Nephron progenitor cell (in vitro differentiated cells): ENCODE data around the gene CPEB4.

Experiments
- DNase-seq: peaks from one replicate; pipeline ENCODE4 v3.0.0; 2021
- H3K27ac Mint-ChIP-seq: 2 replicates; pipeline ENCODE4 v1.8.0; 2021; ENCODE audit warnings: mild to moderate bottlenecking, moderate library complexity, mixed read lengths
- H3K27me3 Mint-ChIP-seq: 2 replicates; pipeline ENCODE4 v1.8.0; 2021; ENCODE audit warnings: mild to moderate bottlenecking, low read depth, mixed read lengths; ENCODE audit not compliant: poor library complexity
- H3K36me3 Mint-ChIP-seq: 2 replicates; pipeline ENCODE4 v1.8.0; 2021; ENCODE audit warnings: low read depth, mixed read lengths
- H3K4me1 Mint-ChIP-seq: 2 replicates; pipeline ENCODE4 v1.8.0; 2021; ENCODE audit warnings: mixed read lengths
- H3K4me3 Mint-ChIP-seq: 2 replicates; pipeline ENCODE4 v1.8.0; 2021; ENCODE audit warnings: mild to moderate bottlenecking, moderate library complexity, mixed read lengths
- H3K9me3 Mint-ChIP-seq: 2 replicates; pipeline ENCODE4 v1.8.0; 2021; ENCODE audit warnings: mild to moderate bottlenecking, moderate library complexity, mixed read lengths
- TF ChIP-seq, protein P1 (sequence below): fragments of 200-600 bp; sonication (generic); IDR thresholded peaks from 2 replicates; pipeline ENCODE4 v1.5.0; 2021; ENCODE audit warnings: antibody characterized with exemption

Gene CPEB4

DNA sequence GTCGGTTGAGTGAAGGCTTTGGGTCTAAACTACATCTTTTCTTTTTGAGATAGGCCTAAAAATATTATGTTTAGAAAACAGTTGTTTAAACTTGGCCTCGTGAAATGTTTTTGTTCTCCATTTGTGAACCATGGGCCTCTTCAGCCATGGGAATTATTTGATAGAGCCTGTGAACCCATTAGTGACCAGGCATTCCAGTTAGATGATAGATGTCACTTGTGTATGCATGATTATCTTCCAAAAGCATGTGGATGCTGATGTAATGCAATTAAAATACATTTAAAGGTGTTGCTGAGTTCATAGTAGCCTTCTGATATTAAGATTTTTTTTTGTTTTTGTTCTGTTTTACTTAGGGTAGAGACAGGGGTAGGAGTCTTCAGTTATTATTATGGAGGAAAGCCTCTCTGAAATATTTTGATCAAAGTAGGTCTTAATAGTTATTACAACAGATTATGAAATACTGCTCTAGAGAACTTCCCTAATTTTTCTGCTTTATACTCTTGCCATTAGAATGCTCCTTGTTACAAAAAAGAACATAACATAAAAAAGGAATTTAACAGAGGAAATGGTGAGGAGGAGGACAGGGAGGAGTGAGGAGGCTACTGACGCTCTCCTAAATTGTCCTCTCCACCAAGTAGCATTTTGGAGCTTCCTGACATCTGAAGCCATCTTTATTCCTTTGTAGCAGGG is 32.9 kb downstream of the CPEB4 start:
- H3K27ac Mint-ChIP-seq = no peak overlapping the region
- H3K27me3 Mint-ChIP-seq = no peaks in the 10 kb centered on the region
- TF ChIP-seq, protein P1, sequence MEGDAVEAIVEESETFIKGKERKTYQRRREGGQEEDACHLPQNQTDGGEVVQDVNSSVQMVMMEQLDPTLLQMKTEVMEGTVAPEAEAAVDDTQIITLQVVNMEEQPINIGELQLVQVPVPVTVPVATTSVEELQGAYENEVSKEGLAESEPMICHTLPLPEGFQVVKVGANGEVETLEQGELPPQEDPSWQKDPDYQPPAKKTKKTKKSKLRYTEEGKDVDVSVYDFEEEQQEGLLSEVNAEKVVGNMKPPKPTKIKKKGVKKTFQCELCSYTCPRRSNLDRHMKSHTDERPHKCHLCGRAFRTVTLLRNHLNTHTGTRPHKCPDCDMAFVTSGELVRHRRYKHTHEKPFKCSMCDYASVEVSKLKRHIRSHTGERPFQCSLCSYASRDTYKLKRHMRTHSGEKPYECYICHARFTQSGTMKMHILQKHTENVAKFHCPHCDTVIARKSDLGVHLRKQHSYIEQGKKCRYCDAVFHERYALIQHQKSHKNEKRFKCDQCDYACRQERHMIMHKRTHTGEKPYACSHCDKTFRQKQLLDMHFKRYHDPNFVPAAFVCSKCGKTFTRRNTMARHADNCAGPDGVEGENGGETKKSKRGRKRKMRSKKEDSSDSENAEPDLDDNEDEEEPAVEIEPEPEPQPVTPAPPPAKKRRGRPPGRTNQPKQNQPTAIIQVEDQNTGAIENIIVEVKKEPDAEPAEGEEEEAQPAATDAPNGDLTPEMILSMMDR = no peak
- H3K4me1 Mint-ChIP-seq = peaks cover 27% of the 10 kb centered on the region
- DNase-seq = no peak
- H3K9me3 Mint-ChIP-seq = no peaks in the 10 kb centered on the region
- H3K36me3 Mint-ChIP-seq = no peaks in the 10 kb centered on the region
- no peak overlapping the region for H3K4me3 Mint-ChIP-seq

DNA sequence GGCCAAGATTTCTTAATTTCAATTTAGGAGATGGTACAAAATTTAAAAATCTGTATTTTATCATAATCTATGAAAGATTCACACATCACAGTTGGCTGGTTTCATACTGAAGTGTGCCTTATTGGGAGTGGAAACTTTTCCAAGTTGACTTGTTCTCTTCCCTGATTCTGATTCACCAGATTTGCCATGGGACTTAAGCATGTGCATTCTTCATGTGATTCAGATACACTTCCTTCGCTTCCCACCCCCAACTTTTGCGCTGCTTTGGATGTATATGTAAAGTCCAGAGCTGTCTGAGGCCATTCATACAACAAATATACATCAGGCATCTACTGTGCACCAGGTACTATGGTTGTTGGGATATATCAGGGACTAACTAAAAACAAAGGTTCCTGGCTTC is 34.4 kb downstream of the CPEB4 start:
- Mint-ChIP-seq H3K36me3 (no peaks in the 10 kb centered on the region), H3K27ac (no peak overlapping the region), H3K27me3 (no peaks in the 10 kb centered on the region), H3K4me1 (peaks cover 27% of the 10 kb centered on the region), H3K4me3 (no peak overlapping the region), H3K9me3 (no peaks in the 10 kb centered on the region)
- TF ChIP-seq, protein P1 = no peak
- no peak for DNase-seq

DNA sequence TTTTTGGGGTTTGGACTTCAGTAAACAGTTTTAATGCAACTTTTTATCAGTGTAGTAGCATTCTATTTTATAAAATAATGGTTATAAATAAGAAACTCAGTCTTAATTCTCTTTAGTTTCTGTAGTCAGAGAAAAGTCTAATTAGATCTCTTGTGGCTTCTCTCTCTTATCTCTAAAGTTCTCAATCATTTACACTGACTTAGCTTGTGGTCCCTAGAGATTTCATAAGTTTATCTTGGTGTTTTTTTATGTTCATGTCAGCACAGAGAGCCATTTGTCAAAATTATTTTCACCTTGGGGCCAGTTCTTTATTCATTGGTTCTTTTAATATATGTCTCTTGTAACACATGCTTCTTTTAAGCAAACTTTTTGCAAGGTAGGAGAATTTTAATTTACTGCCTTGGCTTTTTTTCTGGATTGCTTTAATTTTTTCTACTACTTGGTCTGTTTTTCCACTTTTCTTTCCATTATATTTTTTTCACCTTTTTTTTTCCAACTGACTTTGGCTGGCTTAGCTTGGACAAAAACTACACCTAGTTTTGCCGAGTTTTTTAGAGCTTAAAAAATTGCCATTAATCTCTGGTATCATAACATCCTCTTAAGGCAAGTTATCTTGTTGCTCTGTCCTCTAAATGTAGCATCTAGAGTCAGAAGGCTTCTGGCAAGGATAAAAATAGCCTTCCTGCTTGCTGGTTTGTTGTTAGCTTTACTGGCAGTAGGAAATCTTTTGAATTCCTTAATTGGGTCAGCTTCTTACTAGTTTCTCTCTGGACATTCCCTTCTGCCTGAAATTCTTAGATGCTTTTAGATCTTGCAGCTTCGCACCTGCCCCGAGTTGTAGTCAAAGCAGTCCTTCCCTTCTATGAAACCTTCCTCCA is 35.3 kb downstream of the CPEB4 start:
- no peak for DNase-seq
- peak overlapping the region; percentile 1 for H3K4me3 Mint-ChIP-seq
- peaks cover 28% of the 10 kb centered on the region for H3K4me1 Mint-ChIP-seq
- no peaks in the 10 kb centered on the region for H3K27me3 Mint-ChIP-seq
- peak overlapping the region; percentile 62 for H3K27ac Mint-ChIP-seq
- TF ChIP-seq, protein P1 = no peak
- H3K9me3 Mint-ChIP-seq = no peaks in the 10 kb centered on the region
- H3K36me3 Mint-ChIP-seq = no peaks in the 10 kb centered on the region

DNA sequence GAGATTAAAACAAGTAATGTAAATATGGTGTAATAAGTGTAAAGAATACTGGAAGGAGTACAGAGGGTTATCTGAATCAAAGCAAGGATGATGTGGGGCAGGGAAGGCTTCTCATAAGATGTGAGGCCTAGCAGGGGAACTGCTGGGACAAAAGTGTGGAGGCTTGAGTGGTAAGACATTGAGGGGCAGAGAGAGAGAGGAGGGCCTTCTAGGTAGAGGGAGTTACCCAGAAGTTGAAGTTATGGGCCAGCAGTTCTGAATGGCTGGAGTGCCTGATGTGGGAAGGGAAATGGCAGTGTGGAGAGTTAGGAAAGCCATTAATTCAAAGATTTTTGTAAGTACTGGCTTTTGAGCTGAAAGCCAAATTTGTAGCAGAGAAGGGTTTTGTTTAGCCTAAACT is 36.8 kb downstream of the CPEB4 start:
- Mint-ChIP-seq H3K36me3 (no peaks in the 10 kb centered on the region), H3K27ac (peak overlapping the region; percentile 1), H3K4me3 (no peak overlapping the region), H3K9me3 (no peaks in the 10 kb centered on the region), H3K27me3 (no peaks in the 10 kb centered on the region), H3K4me1 (peaks cover 36% of the 10 kb centered on the region)
- no peak for DNase-seq
- TF ChIP-seq, protein P1 = no peak

GRCh38 chr5:173925449-173926071 is 37.4 kb downstream of the CPEB4 start:
- Mint-ChIP-seq H3K4me1 (peaks cover 36% of the 10 kb centered on the region), H3K27ac (no peak overlapping the region), H3K4me3 (no peak overlapping the region), H3K27me3 (no peaks in the 10 kb centered on the region), H3K36me3 (no peaks in the 10 kb centered on the region), H3K9me3 (no peaks in the 10 kb centered on the region)
- TF ChIP-seq, protein P1 = peak; percentile 53
- DNase-seq = peak; percentile 34
